HCT116 (cell line): ENCODE results near the gene SACM1L. TPM values are rescaled to one million over a fixed set of nuclear protein-coding genes. Genes with fewer than 3 reads are reported as not detected.

Experiments
- ATAC-seq: fragments of 200-7000 bp; cut with Tn5 transposase; 2 replicates; pipeline ENCODE4 v1.9.1; 2020; ENCODE audit warnings: mild to moderate bottlenecking, moderate library complexity
- BruUV-seq: library from RNA; stranded (reverse); fragments of 400-500 nt; replicated peaks from 2 replicates; lab custom pipeline; 2021; lab: Mats Ljungman, UMichigan
- CTCF ChIA-PET: fragments of 300-600 bp; sonication (Branson Sonifier 250); formaldehyde crosslinking; loops from one replicate; lab custom pipeline; 2021; ENCODE audit warnings: antibody characterized with exemption; lab: Charles Lee
- POLR2A ChIA-PET: fragments of 300-600, 350-600 bp; sonication (Branson Sonifier 250); formaldehyde crosslinking; loops from one replicate; lab custom pipeline; 2021; ENCODE audit warnings: antibody characterized with exemption; lab: Charles Lee
- RAD21 ChIA-PET, 2 experiments: fragments of 300-600 bp; sonication (Branson Sonifier 250); formaldehyde crosslinking; loops; one replicate each; lab custom pipeline; 2023; ENCODE audit warnings: low total read pairs in 2 of 2; ENCODE audit not compliant: uncharacterized antibody in 2 of 2, unreplicated experiment in 2 of 2, low non-redundant PET in 1 of 2; lab: Charles Lee
- DNase-seq: peaks from one replicate; pipeline ENCODE4 v3.0.0-alpha.2; 2010; ENCODE audit warnings: low read depth, low spot score
- H2AFZ ChIP-seq: fragments of 200-600 bp; shearing (Covaris generic), sonication (generic); 2 replicates; pipeline ENCODE4 v1.6.1; 2017; ENCODE audit warnings: low read depth, mixed run types, mixed read lengths, antibody characterized with exemption, low read length; ENCODE audit not compliant: poor library complexity, severe bottlenecking
- H3K27ac ChIP-seq: 2 replicates; pipeline ENCODE4 v1.5.1; 2012; ENCODE audit warnings: low read depth, low read length
- H3K27me3 ChIP-seq: fragments of 200-600 bp; sonication (generic); 2 replicates; pipeline ENCODE4 v1.6.1; 2016; ENCODE audit warnings: mixed run types, low read length, mixed read lengths; ENCODE audit not compliant: insufficient read depth
- H3K36me3 ChIP-seq, 2 experiments: fragments of 200-500 bp in 1 of 2; fragments of 200-600 bp in 1 of 2; sonication (Bioruptor generic) in 1 of 2; sonication (generic) in 1 of 2; 2 replicates each; pipeline versions ENCODE4 v1.5.1 to v1.6.1; 2014 to 2016; ENCODE audit warnings: low read length in 2 of 2, inconsistent platforms in 1 of 2, mixed read lengths in 1 of 2, mixed run types in 1 of 2; ENCODE audit not compliant: insufficient read depth in 2 of 2, control insufficient read depth in 1 of 2
- H3K4me1 ChIP-seq, 2 experiments: fragments of 200-600 bp in 1 of 2; sonication (generic) in 1 of 2; 2 replicates each; pipeline versions ENCODE4 v1.5.1 to v1.6.1; 2012 to 2017; ENCODE audit warnings: low read length in 2 of 2, inconsistent platforms in 1 of 2, mild to moderate bottlenecking in 1 of 2, mixed read lengths in 1 of 2, mixed run types in 1 of 2, moderate library complexity in 1 of 2; ENCODE audit not compliant: insufficient read depth in 2 of 2, control insufficient read depth in 1 of 2
- H3K4me2 ChIP-seq: fragments of 200-600 bp; sonication (generic); 2 replicates; pipeline ENCODE4 v1.6.1; 2017; ENCODE audit warnings: mixed run types, low read length, mixed read lengths
- H3K4me3 ChIP-seq, 2 experiments: fragments of 200-600 bp in 1 of 2; sonication (generic) in 1 of 2; replicated peaks in 1 of 2; 2 replicates each; pipeline ENCODE4 v1.5.1; 2011 to 2016; ENCODE audit warnings: low read length in 2 of 2, control low read depth in 1 of 2, low read depth in 1 of 2, mild to moderate bottlenecking in 1 of 2, mixed read lengths in 1 of 2, mixed run types in 1 of 2
- H3K79me2 ChIP-seq: fragments of 200-600 bp; sonication (generic); 2 replicates; pipeline ENCODE4 v1.6.1; 2017; ENCODE audit warnings: mild to moderate bottlenecking, mixed run types, low read length, moderate library complexity, mixed read lengths; ENCODE audit not compliant: insufficient read depth
- H3K9ac ChIP-seq: fragments of 200-600 bp; sonication (generic); 2 replicates; pipeline ENCODE4 v1.6.1; 2016; ENCODE audit warnings: low read length, mixed read lengths
- H3K9me2 ChIP-seq: fragments of 200-600 bp; sonication (generic), shearing (Covaris generic); 2 replicates; pipeline ENCODE4 v1.6.1; 2017; ENCODE audit warnings: mixed run types, mild to moderate bottlenecking, moderate library complexity; ENCODE audit not compliant: insufficient read depth
- H3K9me3 ChIP-seq, 2 experiments: fragments of 200-500 bp in 1 of 2; fragments of 200-600 bp in 1 of 2; sonication (Bioruptor generic) in 1 of 2; sonication (generic) in 1 of 2; 2 replicates each; pipeline ENCODE4 v1.6.1; 2014 to 2017; ENCODE audit warnings: low read length in 2 of 2, mixed read lengths in 2 of 2, inconsistent platforms in 1 of 2, low read depth in 1 of 2, mild to moderate bottlenecking in 1 of 2, mixed run types in 1 of 2, moderate library complexity in 1 of 2; ENCODE audit not compliant: control insufficient read depth in 1 of 2, insufficient read depth in 1 of 2
- H4K20me1 ChIP-seq: fragments of 200-600 bp; sonication (generic), shearing (Covaris generic); 2 replicates; pipeline ENCODE4 v1.6.1; 2017; ENCODE audit warnings: mixed run types, mild to moderate bottlenecking, moderate library complexity; ENCODE audit not compliant: insufficient read depth
- EGR1 ChIP-seq: IDR thresholded peaks from 2 replicates; pipeline ENCODE4 v1.6.1; 2012; ENCODE audit warnings: low read depth
- EZH2phosphoT487 ChIP-seq: fragments of 200-600 bp; IDR thresholded peaks from 2 replicates; pipeline ENCODE4 v1.6.1; 2018; ENCODE audit warnings: antibody characterized with exemption, borderline replicate concordance
- POLR2A ChIP-seq: IDR thresholded peaks from 2 replicates; pipeline ENCODE4 v1.7.0; 2011; ENCODE audit warnings: borderline replicate concordance; ENCODE audit not compliant: insufficient read depth, insufficient read length; ENCODE audit errors: extremely low read depth
- RAD21 ChIP-seq: IDR thresholded peaks from 2 replicates; pipeline ENCODE4 v1.6.1; 2012; ENCODE audit warnings: low read depth, mild to moderate bottlenecking
- REST ChIP-seq: IDR thresholded peaks from 2 replicates; pipeline ENCODE4 v1.6.1; 2012; ENCODE audit warnings: low read depth
- TCF7L2 ChIP-seq: IDR thresholded peaks from 2 replicates; pipeline ENCODE4 v1.7.0; 2011; ENCODE audit warnings: borderline replicate concordance, inconsistent platforms; ENCODE audit not compliant: insufficient read depth, insufficient read length; ENCODE audit errors: extremely low read depth
- ZNF274 ChIP-seq: fragments of 200-500 bp; sonication (Bioruptor generic); IDR thresholded peaks from 2 replicates; pipeline ENCODE4 v1.6.1; 2014; ENCODE audit warnings: mild to moderate bottlenecking, low read depth, low read length, inconsistent platforms
- intact Hi-C: fragments of 100-400 bp; cut with micrococcal nuclease; formaldehyde crosslinking; loops from 2 replicates; pipeline ENCODE4 v1.10.0; 2022
- total RNA-seq: library from RNA; stranded (reverse); gene quantifications from one replicate; pipeline ENCODE4 v1.2.1, GENCODE V29; 2021; ENCODE audit not compliant: unreplicated experiment
- TF ChIP-seq, protein P1 (sequence below), 3 experiments: fragments of 200-600 bp in 1 of 3; sonication (generic) in 1 of 3; IDR thresholded peaks in 2 of 3; conservative IDR thresholded peaks in 1 of 3; 2 replicates each; pipeline ENCODE4 v1.5.1; 2012 to 2017; ENCODE audit warnings: low read depth in 2 of 3, low read length in 2 of 3, antibody characterized with exemption in 1 of 3, borderline replicate concordance in 1 of 3, control low read depth in 1 of 3, mild to moderate bottlenecking in 1 of 3, mixed read lengths in 1 of 3, mixed run types in 1 of 3, moderate library complexity in 1 of 3; ENCODE audit not compliant: insufficient read depth in 1 of 3

SACM1L gene
- total RNA-seq, 1 experiment from 2014 or later, result 27.3 TPM

- Histone ChIP-seq H3K27me3 (no peaks in the 10 kb centered on the region), H3K79me2 (peaks cover 68% of the 10 kb centered on the region), H3K4me3 (no peak overlapping the region), H3K4me2 (peak overlapping the region; percentile 27; the same call in 1 of the 2 replicates), H3K9ac (no peak overlapping the region), H3K36me3 (no peaks in the 10 kb centered on the region), H3K9me3 (no peaks in the 10 kb centered on the region), H3K27ac (no peak overlapping the region), H4K20me1 (peaks cover 4% of the 10 kb centered on the region; the same call in 1 of the 2 replicates), H3K4me1 (peaks cover 0 to 15% of the 10 kb centered on the region in 2 experiments; a peak in 1 of 4 replicates), H3K9me2 (no peaks in the 10 kb centered on the region), H2AFZ (no peak overlapping the region)
- intact Hi-C loops, result loop anchor here (1.0 to 2.0 kb wide), 4 partner anchors 64 to 620 kb away; no protein-coding TSS in a partner anchor
- DNase-seq (peak; percentile 89), ATAC-seq (peak; percentile 90)
- BruUV-seq, result no TSS peak
- ChIA-PET POLR2A (interaction anchor here (0.7 kb wide), 2 partner anchors 231 to 441 kb away, joined by 3 read pairs; no protein-coding TSS in a partner anchor), RAD21 (interaction anchor here in 1 of 2 experiments (0.6 to 0.9 kb wide), 2 partner anchors 145 to 616 kb away, joined by 3 to 4 read pairs; no protein-coding TSS in a partner anchor), CTCF (interaction anchor here (1.0 to 2.6 kb wide), 15 partner anchors 9 to 620 kb away, joined by 3 to 20 read pairs (median 5); partner anchors contain the start of genes LIMD1 and TMEM158)
- TF ChIP-seq ZNF274, result no peak
- TF ChIP-seq, protein P1, sequence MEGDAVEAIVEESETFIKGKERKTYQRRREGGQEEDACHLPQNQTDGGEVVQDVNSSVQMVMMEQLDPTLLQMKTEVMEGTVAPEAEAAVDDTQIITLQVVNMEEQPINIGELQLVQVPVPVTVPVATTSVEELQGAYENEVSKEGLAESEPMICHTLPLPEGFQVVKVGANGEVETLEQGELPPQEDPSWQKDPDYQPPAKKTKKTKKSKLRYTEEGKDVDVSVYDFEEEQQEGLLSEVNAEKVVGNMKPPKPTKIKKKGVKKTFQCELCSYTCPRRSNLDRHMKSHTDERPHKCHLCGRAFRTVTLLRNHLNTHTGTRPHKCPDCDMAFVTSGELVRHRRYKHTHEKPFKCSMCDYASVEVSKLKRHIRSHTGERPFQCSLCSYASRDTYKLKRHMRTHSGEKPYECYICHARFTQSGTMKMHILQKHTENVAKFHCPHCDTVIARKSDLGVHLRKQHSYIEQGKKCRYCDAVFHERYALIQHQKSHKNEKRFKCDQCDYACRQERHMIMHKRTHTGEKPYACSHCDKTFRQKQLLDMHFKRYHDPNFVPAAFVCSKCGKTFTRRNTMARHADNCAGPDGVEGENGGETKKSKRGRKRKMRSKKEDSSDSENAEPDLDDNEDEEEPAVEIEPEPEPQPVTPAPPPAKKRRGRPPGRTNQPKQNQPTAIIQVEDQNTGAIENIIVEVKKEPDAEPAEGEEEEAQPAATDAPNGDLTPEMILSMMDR (IDR thresholded peaks at IDR 0.05 in 2 of 3, conservative IDR thresholded peaks at IDR 0.05 in 1 of 3; ENCODE audit: borderline replicate concordance in 1 of 3, insufficient read depth in 1 of 3, low read depth in 2 of 3, low read length in 2 of 3), result peak; percentile 86 to 93 (median 91)
- TF ChIP-seq EGR1, result no peak
- TF ChIP-seq REST, result no peak
- TF ChIP-seq POLR2A, result no peak
- TF ChIP-seq RAD21, result peak; percentile 95
- TF ChIP-seq TCF7L2, result no peak
- TF ChIP-seq EZH2phosphoT487, result no peak
These were observed 32.4 kb upstream of the SACM1L start for GRCh38 chr3:45656575-45657363.
